Measurements from ENCODE around the gene DDX25. TPM values are rescaled to one million over a fixed set of nuclear protein-coding genes. Genes with fewer than 3 reads are reported as not detected.

The DDX25 gene
- total and polyA plus RNA-seq, 4 donors = 0.14 to 0.37 (median 0.17) TPM

DNA sequence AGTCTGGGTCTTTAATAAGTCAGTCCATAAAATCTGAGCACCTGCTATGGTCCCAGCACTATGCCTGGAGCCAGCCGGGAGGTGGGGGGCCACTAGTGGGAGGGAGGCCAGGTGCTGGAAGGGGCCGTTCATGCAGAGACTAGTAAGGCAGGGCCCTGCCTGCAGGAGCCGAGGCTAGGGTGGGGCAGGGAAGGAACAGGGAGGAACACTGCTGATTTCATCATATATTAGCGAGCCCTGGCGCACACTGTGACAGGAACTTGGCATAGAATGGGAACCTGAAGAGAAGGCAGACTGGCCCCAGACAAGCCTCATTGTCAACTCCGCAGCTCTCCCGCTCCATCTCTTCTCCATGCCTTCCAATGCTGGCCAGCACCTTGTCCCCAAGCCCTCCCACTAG is 48.7 kb downstream of the DDX25 start:
- Histone ChIP-seq H3K4me1 (ENCODE audit: control insufficient read depth in 5 of 5, insufficient read depth in 5 of 5, low read length in 5 of 5) (peaks cover 3 to 23% (median 8%) of the 10 kb centered on the region in 5 donors), H3K27ac (ENCODE audit: low read depth in 1 of 2, low read length in 1 of 2) (no peak overlapping the region), H3K36me3 (ENCODE audit: control insufficient read depth in 4 of 4, insufficient read depth in 4 of 4, low read length in 4 of 4) (no peaks in the 10 kb centered on the region), H3K9ac (ENCODE audit: insufficient read depth in 1 of 2, low read length in 2 of 2) (no peak overlapping the region), H3K27me3 (ENCODE audit: control insufficient read depth in 3 of 3, insufficient read depth in 3 of 3, low read length in 2 of 3) (peaks cover 0 to 5% (median 0%) of the 10 kb centered on the region in 3 donors), H3K9me3 (ENCODE audit: control insufficient read depth in 4 of 4, insufficient read depth in 3 of 4, low read length in 3 of 4) (no peaks in the 10 kb centered on the region), H3K4me3 (no peak overlapping the region)
- TF ChIP-seq CTCF (IDR thresholded peaks at IDR 0.05; ENCODE audit: control extremely low read depth, extremely low read depth) = no peak
- WGBS, 2 donors = 45 to 54% methylated on average over 7 of the region's 7 CpGs
- ATAC-seq (ENCODE audit: insufficient read depth, low FRiP score) (no peak), DNase-seq (no peak)

GRCh38 chr11:125953401-125953935 is 49.2 kb downstream of the DDX25 start:
- no peak overlapping the region for H3K9ac ChIP-seq (ENCODE audit: insufficient read depth in 1 of 2, low read length in 2 of 2)
- no peaks in the 10 kb centered on the region for H3K9me3 ChIP-seq (ENCODE audit: control insufficient read depth in 4 of 4, insufficient read depth in 3 of 4, low read length in 3 of 4)
- DNase-seq = no peak
- H3K27ac ChIP-seq (ENCODE audit: low read depth in 1 of 2, low read length in 1 of 2) = no peak overlapping the region
- peaks cover 3 to 23% (median 8%) of the 10 kb centered on the region in 5 donors for H3K4me1 ChIP-seq (ENCODE audit: control insufficient read depth in 5 of 5, insufficient read depth in 5 of 5, low read length in 5 of 5)
- TF ChIP-seq CTCF (IDR thresholded peaks at IDR 0.05; ENCODE audit: control extremely low read depth, extremely low read depth) = no peak
- ATAC-seq (ENCODE audit: insufficient read depth, low FRiP score) = no peak
- no peak overlapping the region for H3K4me3 ChIP-seq
- no peaks in the 10 kb centered on the region for H3K36me3 ChIP-seq (ENCODE audit: control insufficient read depth in 4 of 4, insufficient read depth in 4 of 4, low read length in 4 of 4)
- 88 to 89% methylated on average over 20 of the region's 20 CpGs for WGBS, 2 donors
- H3K27me3 ChIP-seq (ENCODE audit: control insufficient read depth in 3 of 3, insufficient read depth in 3 of 3, low read length in 2 of 3) = peaks cover 0 to 5% (median 0%) of the 10 kb centered on the region in 3 donors

- DNase-seq = no peak
- no peak overlapping the region for H3K4me3 ChIP-seq
- H3K4me1 ChIP-seq (ENCODE audit: control insufficient read depth in 5 of 5, insufficient read depth in 5 of 5, low read length in 5 of 5) = peaks cover 3 to 23% (median 8%) of the 10 kb centered on the region in 5 donors
- ATAC-seq (ENCODE audit: insufficient read depth, low FRiP score) = no peak
- H3K9ac ChIP-seq (ENCODE audit: insufficient read depth in 1 of 2, low read length in 2 of 2) = no peak overlapping the region
- H3K27ac ChIP-seq (ENCODE audit: low read depth in 1 of 2, low read length in 1 of 2) = no peak overlapping the region
- WGBS, 2 donors = 91% methylated on average over 21 of the region's 21 CpGs
- H3K9me3 ChIP-seq (ENCODE audit: control insufficient read depth in 4 of 4, insufficient read depth in 3 of 4, low read length in 3 of 4) = no peaks in the 10 kb centered on the region
- TF ChIP-seq CTCF (IDR thresholded peaks at IDR 0.05; ENCODE audit: control extremely low read depth, extremely low read depth) = no peak
- H3K27me3 ChIP-seq (ENCODE audit: control insufficient read depth in 3 of 3, insufficient read depth in 3 of 3, low read length in 2 of 3) = peaks cover 0 to 5% (median 0%) of the 10 kb centered on the region in 3 donors
- H3K36me3 ChIP-seq (ENCODE audit: control insufficient read depth in 4 of 4, insufficient read depth in 4 of 4, low read length in 4 of 4) = no peaks in the 10 kb centered on the region
Observed at GRCh38 chr11:125954123-125954944, 50.0 kb downstream of the DDX25 start.
